ENCODE results near the gene CADPS. TPM values are rescaled to one million over a fixed set of nuclear protein-coding genes. Genes with fewer than 3 reads are reported as not detected.

The CADPS gene
- total RNA-seq, 1 donor from 2014 or later: 265 TPM

- peaks cover 2% of the 10 kb centered on the region for H3K27me3 Mint-ChIP-seq (ENCODE audit: unreplicated experiment)
- no peaks in the 10 kb centered on the region for H3K36me3 Mint-ChIP-seq (ENCODE audit: unreplicated experiment)
- H3K27ac Mint-ChIP-seq (ENCODE audit: unreplicated experiment): no peak overlapping the region
- H3K4me1 Mint-ChIP-seq (ENCODE audit: low read depth, unreplicated experiment): peaks cover 4% of the 10 kb centered on the region
- H3K4me3 Mint-ChIP-seq (ENCODE audit: unreplicated experiment): no peak overlapping the region
- no peaks in the 10 kb centered on the region for H3K9me3 Mint-ChIP-seq (ENCODE audit: unreplicated experiment)
- DNase-seq: no peak
- no peak for TF ChIP-seq CTCF (IDR thresholded peaks at IDR 0.05; ENCODE audit: partially characterized antibody, unreplicated experiment)
Observed at GRCh38 chr3:62496503-62496902, 378.7 kb downstream of the CADPS start.

GRCh38 chr3:62493109-62493801 is 382.0 kb downstream of the CADPS start:
- H3K27ac Mint-ChIP-seq (ENCODE audit: unreplicated experiment): no peak overlapping the region
- H3K36me3 Mint-ChIP-seq (ENCODE audit: unreplicated experiment): no peaks in the 10 kb centered on the region
- DNase-seq: no peak
- H3K9me3 Mint-ChIP-seq (ENCODE audit: unreplicated experiment): no peaks in the 10 kb centered on the region
- H3K4me1 Mint-ChIP-seq (ENCODE audit: low read depth, unreplicated experiment): peaks cover 4% of the 10 kb centered on the region
- no peaks in the 10 kb centered on the region for H3K27me3 Mint-ChIP-seq (ENCODE audit: unreplicated experiment)
- H3K4me3 Mint-ChIP-seq (ENCODE audit: unreplicated experiment): no peak overlapping the region
- TF ChIP-seq CTCF (IDR thresholded peaks at IDR 0.05; ENCODE audit: partially characterized antibody, unreplicated experiment): peak; percentile 47

GRCh38 chr3:62482961-62483360 is 392.3 kb downstream of the CADPS start:
- Mint-ChIP-seq H3K27ac (ENCODE audit: unreplicated experiment) (no peak overlapping the region), H3K36me3 (ENCODE audit: unreplicated experiment) (peaks cover 6% of the 10 kb centered on the region), H3K4me3 (ENCODE audit: unreplicated experiment) (no peak overlapping the region), H3K27me3 (ENCODE audit: unreplicated experiment) (no peaks in the 10 kb centered on the region), H3K4me1 (ENCODE audit: low read depth, unreplicated experiment) (no peaks in the 10 kb centered on the region), H3K9me3 (ENCODE audit: unreplicated experiment) (no peaks in the 10 kb centered on the region)
- DNase-seq: no peak
- TF ChIP-seq CTCF (IDR thresholded peaks at IDR 0.05; ENCODE audit: partially characterized antibody, unreplicated experiment): no peak

GRCh38 chr3:62481962-62482361 is 393.3 kb downstream of the CADPS start:
- DNase-seq: no peak
- Mint-ChIP-seq H3K4me1 (ENCODE audit: low read depth, unreplicated experiment) (no peaks in the 10 kb centered on the region), H3K27me3 (ENCODE audit: unreplicated experiment) (no peaks in the 10 kb centered on the region), H3K9me3 (ENCODE audit: unreplicated experiment) (no peaks in the 10 kb centered on the region), H3K4me3 (ENCODE audit: unreplicated experiment) (no peak overlapping the region), H3K27ac (ENCODE audit: unreplicated experiment) (no peak overlapping the region), H3K36me3 (ENCODE audit: unreplicated experiment) (peaks cover 10% of the 10 kb centered on the region)
- TF ChIP-seq CTCF (IDR thresholded peaks at IDR 0.05; ENCODE audit: partially characterized antibody, unreplicated experiment): no peak

GRCh38 chr3:62480056-62480455 is 395.2 kb downstream of the CADPS start:
- DNase-seq: no peak
- no peak overlapping the region for H3K4me3 Mint-ChIP-seq (ENCODE audit: unreplicated experiment)
- H3K27me3 Mint-ChIP-seq (ENCODE audit: unreplicated experiment): no peaks in the 10 kb centered on the region
- H3K9me3 Mint-ChIP-seq (ENCODE audit: unreplicated experiment): no peaks in the 10 kb centered on the region
- no peaks in the 10 kb centered on the region for H3K4me1 Mint-ChIP-seq (ENCODE audit: low read depth, unreplicated experiment)
- no peak overlapping the region for H3K27ac Mint-ChIP-seq (ENCODE audit: unreplicated experiment)
- no peak for TF ChIP-seq CTCF (IDR thresholded peaks at IDR 0.05; ENCODE audit: partially characterized antibody, unreplicated experiment)
- H3K36me3 Mint-ChIP-seq (ENCODE audit: unreplicated experiment): peaks cover 4% of the 10 kb centered on the region

Data from glutamatergic neuron (in vitro differentiated cells).